HG02840 (cell line): ENCODE measurements around the gene GALNT11.
"Not testable (repeated sequence)": the region's sequence is repeated elsewhere in the genome, so short reads cannot be mapped to it uniquely, and the experiment has no call there.

Source experiments
- ATAC-seq: cut with Tn5 transposase; IDR thresholded peaks from one replicate; pipeline ENCODE4 v1.9.1; 2021; ENCODE audit warnings: mild to moderate bottlenecking, moderate library complexity, moderate number of reproducible peaks; ENCODE audit not compliant: unreplicated experiment, low FRiP score

The GALNT11 gene

DNA sequence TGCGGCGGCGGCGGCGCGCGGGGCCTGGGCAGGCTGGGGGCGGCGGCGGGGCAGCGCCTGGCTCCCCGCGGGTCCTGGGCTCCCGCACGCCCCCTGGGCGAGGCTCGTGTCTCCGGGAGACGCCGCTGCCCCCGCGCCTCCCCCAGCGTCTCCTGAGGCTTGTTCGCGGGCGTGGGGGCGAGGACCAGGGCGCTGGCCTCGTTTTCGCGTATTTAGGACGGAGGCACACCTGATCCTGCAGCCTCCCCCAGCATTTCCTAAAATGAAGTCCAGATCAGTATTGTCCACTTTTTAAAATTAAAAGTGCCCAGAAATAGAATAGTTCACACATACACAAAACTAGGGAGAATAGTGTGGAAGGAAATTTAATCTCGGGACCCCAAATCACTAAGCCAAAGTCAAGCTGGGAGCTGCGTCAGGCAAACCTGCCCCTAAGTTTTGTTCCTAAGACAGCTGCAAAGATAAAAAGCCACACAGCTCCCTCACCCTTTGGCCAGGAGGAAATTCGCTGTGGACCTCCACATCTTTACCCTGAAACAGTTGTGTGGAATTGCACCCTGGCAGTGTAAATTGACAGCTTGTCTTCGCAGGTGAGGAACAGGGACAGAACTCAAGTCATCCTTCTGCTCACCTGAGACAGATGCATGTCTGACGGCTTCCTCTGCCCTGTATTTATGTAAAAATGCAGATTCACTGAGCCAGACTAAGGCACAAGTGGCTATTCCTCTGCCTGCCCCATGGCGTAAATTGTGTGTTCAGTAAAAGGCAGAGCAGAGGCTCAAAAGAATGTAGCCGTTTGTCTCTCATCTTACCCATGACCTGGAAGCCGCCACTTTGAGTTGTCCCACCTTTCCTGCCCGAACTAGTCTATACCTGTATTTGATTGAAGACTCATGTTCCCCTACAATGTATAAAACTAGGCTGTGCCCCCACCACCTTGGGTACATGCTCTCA is 740 bp downstream of the GALNT11 start:
- ATAC-seq, result no peak

DNA sequence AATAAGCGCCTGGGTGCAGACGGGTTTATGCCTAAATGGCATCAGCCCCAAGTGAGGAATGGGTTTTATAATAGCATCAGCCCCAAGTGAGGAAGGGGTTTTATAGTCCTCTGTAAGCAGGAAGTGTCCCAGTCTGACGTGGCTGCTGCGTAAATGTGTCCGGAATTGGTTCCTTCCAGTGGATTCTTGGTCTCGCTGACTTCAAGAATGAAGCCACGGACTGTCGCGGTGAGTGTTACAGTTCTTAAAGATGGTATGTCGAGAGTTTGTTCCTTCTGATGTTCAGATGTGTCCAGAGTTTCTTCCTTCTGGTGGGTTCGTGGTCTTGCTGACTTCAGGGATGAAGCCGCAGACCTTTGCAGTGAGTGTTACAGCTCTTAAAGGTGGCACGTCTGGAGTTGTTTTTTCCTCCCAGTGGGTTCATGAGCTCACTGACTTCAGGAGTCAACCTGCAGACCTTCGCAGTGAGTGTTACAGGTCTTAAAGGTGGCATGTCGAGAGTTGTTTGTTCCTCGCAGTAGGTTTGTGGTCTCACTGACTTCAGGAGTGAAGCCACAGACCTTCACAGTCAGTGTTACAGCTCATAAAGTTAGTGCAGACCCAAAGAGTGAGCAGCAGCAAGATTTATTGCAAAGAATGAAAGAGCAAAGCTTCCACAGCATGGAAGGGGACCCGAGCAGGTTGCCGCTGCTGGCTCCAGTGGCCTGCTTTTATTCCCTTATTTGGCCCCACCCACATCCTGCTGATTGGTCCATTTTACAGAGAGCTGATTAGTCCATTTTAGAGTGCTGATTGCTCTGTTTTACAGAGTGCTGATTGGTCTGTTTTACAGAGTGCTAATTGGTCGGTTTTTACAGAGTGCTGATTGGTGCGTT is 2.3 kb downstream of the GALNT11 start:
- not testable (repeated sequence) for ATAC-seq

DNA sequence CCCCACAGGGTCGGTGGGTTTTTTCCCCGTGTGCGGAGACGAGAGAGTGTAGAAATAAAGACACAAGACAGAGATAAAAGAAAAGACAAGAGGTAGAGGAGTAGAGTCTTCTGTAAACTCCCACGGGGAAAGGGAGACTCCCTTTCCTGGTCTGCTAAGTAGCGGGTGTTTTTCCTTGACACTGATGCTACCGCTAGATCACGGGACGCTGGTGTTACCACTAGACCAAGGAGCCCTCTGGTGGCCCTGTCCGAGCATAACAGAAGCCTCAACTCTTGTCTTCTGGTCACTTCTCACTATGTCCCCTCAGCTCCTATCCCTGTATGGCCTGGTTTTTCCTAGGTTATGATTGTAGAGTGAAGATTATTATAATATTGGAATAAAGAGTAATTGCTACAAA is 4.6 kb downstream of the GALNT11 start:
- not testable (repeated sequence) for ATAC-seq

DNA sequence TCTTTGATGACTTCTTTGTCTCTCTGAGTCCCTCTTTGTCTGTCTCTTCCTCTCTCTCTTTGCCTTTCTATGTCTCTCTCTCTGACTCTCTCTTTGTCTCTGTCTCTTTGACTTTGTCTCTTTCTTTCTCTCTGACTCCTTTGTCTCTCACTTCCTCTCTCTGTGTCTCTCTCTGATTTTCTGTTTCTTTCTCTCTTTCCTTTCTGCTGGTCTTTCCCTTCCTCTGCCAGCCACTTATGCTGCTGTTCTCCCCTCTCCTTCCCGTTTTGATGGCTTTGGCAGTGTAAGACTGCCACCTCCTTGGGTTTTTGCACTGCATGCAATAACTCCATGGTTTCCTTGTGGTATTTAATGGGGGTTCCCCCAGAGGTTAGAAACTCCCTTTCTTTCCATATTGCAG is 5.2 kb downstream of the GALNT11 start:
- ATAC-seq, result not testable (repeated sequence)

DNA sequence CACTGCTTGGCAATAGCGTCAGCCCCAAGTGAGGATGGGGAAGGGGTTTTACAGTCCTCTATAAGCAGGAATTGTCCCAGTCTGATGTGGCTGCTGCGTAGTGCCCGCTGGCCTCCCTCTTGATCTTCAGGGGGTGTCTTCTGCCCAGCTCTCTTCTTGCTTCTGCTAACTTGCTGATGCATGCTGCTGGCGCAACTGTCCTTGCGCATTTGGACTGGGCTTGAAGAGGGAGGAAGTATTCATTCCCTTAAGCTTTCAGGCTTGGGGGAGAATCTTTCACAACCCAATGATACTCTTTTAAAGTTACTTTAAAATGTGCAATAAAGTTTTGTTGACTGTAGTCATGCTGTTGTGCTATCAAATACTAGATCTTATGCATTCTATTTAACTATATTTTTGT is 10.3 kb downstream of the GALNT11 start:
- ATAC-seq, result no peak

DNA sequence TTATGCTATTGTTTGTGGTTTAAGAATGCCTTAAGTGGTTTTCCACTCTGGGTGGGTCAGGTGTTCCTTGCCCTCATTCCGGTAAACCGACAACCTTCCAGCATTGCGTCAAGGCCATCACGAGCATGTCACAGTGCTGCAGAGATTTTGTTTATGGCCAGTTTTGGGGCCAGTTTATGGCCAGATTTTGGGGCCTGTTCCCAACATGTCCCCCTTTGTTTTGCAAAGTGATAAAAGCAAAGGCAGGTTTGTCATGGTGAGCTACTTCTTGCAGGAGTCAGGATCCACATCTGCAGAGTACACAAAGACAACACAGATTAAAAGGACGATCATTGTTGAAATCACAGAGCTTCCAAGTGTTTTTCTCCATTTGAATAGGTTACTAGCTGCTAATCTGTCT is 12.9 kb downstream of the GALNT11 start:
- not testable (repeated sequence) for ATAC-seq

DNA sequence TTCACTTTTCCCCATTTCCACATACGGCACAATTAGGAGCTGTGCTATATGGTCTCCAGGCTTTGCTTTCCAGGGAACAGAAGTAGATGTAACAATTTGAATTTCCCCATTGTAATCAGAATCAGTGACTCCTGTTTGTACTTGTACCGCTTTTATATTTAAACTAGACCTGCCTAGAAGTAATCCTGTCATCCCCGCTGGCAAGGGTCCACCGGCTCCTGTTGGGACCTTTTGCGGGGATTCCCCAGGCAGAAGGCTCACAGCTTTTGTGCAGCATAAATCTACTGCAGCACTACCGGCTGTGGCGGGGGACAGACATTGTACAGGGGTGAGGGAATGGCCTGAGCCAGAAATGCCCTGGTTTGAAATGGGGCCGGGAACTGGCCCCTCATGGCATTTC is 17.6 kb downstream of the GALNT11 start:
- ATAC-seq, result not testable (repeated sequence)

DNA sequence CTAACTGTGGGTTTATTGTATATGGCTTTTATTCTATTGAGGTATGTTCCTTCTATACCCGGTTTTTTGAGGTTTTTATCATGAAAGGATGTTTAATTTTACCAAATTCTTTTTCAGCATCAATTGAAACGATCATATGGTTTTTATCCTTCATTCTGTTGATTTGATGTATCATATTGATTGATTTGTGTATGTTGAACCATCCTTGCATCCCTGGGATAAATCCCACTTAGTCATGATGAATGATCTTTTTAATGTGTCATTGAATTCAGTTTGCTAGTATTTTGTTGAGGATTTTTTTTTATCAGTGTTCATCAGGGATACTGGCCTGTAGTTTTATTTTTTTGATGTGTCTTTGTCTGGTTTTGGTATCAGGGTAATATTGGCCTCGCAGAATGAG is 19.4 kb downstream of the GALNT11 start:
- ATAC-seq, result not testable (repeated sequence)

DNA sequence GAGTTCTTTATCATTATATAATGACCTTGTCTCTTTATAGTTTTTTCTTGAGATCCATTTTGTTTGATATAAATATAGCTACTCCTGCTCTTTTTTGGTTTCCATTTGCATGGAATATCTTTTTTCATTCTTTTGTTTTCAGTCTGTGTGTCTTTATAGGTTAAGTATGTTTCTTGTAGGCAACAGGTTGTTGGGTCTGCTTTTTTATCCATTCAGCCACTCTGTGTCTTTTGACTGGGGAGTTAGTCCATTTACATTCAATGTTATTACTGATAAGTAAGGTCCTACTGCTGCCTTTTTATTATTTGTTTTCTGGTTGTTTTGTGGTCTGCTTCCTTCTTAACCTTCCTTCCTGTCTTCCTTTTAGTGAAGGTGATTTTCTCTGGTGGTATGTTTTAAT is 21.1 kb downstream of the GALNT11 start:
- ATAC-seq, result no peak

DNA sequence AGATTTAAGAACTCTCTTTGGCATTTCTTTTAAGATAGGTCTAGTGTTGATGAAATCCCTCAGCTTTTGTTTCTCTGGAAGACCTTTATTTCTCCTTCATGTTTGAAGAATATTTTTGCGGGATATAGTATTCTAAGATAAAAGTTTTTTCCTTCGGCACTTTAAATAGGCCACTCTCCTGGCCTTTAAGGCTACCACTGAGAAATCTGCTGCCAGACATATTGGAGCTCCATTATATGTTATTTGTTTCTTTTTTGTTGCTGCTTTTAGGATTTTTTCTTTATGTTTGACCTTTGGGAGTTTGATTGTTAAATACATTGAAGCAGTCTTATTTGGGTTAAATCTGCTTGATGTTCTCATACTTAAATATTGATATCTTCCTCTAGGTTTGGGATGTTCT is 22.6 kb downstream of the GALNT11 start:
- ATAC-seq, result no peak

DNA sequence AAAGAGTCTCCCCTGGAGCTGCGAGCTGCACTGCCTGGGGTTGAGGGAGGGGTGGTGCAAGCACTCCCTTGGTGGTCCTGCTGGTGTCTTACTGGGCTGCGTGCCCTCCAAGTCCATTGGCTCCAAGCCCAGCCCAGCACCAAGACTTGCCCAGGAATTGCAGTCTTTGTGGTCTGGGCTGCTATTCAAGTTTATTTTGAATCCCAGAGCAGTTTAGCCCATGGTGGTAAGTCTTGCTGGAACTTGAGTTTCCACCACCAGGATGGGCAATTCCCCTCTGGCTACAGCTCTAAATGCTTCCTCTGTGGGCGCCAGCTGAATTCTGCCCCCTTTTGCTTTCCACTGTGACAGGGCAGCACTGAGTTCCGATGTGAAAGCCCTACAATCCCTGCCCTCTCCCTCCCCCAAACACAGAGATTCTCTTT is 25.1 kb downstream of the GALNT11 start:
- no peak for ATAC-seq

DNA sequence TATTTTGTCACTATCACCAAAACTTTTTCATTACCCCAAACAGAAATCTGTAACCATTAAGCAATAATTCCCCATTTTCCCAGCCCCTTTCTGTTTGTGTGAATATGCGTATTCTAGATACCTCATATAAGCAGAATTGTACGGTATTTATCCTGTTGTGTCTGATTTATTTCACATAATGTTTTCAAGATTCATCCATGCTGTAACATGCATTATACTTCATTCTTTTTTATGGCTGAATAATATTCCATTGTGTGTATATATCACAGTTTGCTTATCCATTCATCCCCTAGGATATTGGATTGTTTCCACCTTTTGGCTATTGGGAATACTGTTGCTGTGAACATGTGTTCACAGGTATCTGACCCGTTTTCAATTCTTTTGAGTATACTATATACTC is 26.5 kb downstream of the GALNT11 start:
- ATAC-seq, result no peak

DNA sequence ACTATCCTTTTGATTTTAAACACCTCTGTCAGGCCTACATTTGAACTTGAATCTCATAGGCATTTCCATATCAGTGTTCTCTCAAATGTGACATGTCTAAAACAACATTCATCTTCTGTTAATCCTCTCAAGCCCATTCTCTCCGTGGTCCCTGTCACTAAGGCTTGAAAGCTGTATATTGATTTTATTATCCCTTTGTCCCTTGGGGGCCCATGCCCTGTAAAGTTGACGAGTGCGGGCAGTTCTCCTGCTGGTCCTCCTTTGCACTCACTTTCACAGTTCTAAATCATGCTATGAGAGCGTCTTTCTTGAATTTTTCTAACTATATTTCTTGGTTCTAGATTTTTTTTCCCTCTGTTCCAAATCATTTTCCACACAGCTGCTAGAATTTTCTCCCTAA is 27.3 kb downstream of the GALNT11 start:
- no peak for ATAC-seq

DNA sequence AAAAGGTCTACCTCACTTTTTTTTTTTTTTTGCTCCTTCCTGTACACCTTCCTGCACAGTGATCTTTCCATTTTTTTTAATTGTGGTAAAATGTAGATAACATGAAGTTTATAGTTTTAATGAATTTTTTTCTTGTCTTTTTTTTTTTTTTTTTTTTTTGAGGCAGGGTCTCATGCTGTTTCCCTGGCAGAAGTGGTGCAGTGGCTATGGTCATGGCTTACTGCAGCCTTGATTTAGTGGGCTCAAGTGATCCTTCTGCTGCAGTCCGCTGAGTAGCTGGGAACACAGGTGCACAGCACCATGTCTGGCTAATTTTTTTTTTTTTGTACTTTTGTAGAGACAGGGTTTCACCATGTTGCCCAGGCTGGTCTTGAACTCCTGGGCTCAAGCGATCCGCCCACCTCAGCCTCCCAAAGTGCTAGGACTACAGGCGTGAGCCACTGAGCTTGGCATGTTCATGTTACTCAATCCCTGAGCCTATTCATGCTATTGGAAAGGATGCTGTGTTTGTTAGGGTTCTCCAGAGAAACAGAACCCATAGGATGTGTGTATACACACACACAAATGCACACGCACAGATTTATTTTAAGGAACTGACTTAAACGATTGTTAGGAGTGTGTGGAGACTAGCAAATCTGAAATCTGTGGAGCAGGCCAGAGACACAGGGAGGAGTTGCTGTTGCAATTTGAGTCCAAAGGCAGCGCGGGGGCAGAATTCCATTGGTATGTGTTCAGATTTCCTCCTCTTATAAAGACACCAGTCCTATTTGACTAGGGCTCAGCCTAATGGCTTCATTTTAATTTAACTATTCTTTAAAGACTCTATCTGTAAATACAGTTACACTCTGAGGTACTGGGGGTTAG is 29.1 kb downstream of the GALNT11 start:
- ATAC-seq, result no peak

DNA sequence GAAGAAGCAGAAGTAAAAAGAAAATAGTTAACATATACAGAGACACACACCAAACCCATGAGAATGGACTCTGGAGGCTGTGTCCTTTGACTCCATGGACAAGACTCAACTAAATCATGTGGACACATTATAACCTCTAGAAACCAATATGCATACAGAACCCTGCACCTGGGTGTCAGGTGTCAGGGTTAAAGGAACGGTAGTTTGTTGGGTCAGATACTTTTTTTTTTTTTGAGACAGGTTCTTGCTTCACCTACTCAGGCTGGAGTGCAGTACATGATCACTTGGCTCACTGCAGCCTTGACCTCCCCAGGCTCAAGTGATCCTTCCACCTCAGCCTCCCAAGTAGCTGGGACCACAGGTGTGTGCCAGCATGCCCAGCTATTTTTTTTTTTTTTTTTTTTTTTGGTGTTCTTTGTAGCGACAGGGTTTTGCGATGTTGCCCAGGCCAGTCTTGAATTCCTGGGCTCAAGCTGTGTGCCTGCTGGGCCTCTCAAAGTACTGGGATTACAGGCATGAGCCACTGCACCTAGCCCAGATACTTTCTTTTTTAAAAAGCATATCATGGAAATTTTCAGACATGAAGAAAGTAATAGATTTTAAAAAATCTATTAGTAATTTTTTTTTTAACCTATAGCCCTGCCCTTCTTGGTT is 31.3 kb downstream of the GALNT11 start:
- ATAC-seq, result no peak

DNA sequence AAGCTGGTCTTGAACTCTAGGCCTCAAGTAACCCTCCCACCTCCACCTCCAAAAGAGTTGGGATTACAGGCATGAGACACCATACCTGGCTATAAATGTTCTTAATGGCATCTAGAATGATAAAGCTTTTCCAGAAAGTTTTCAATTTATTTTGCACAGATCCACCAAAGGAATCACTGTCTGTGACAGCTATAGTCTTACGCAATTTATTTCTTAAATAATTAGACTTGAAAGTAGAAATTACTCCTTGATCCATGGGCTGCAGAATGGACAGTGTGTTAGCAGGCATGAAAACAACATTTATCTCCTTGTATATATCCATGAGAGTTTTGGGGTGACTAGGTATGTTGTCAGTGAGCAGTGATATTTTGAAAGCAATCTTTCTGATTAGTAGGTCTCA is 33.8 kb downstream of the GALNT11 start:
- ATAC-seq, result no peak

DNA sequence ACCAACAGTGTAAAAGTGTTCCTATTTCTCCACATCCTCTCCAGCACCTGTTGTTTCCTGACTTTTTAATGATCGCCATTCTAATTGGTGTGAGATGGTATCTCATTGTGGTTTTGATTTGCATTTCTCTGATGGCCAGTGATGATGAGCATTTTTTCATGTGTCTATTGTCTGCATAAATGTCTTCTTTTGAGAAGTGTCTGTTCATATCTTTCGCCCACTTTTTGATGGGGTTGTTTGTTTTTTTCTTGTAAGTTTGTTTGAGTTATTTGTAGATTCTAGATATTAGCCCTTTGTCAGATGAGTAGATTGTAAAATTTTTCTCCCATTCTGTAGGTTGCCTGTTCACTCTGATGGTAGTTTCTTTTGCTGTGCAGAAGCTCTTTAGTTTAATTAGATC is 35.6 kb downstream of the GALNT11 start:
- not testable (repeated sequence) for ATAC-seq

DNA sequence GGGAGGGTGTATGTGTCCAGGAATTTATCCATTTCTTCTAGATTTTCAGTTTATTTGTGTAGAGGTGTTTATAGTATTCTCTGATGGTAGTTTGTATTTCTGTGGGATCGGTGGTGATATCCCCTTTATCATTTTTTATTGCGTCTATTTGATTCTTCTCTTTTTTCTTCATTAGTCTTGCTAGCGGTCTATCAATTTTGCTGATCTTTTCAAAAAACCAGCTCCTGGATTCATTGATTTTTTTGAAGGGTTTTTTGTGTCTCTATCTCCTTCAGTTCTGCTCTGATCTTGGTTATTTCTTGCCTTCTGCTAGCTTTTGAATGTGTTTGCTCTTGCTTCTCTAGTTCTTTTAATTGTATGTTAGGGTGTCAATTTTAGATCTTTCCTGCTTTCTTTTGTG is 37.7 kb downstream of the GALNT11 start:
- not testable (repeated sequence) for ATAC-seq

DNA sequence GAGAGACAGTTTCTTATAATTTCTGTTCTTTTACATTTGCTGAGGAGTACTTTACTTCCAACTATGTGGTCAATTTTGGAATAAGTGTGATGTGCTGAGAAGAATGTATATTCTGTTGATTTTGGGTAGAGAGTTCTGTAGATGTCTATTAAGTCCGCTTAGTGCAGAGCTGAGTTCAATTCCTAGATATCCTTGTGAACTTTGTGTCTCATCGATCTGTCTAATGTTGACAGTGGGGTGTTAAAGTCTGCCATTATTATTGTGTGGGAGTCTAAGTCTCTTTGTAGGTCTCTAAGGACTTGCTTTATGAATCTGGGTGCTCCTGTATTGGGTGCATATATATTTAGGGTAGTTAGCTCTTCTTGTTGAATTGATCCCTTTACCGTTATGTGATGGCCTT is 38.3 kb downstream of the GALNT11 start:
- not testable (repeated sequence) for ATAC-seq
